ENCODE data around the gene PPARA.

- TF ChIP-seq POLR2AphosphoS5 (IDR thresholded peaks at IDR 0.05; ENCODE audit: low read depth, low read length): no peak
- no peak for TF ChIP-seq TAF1 (IDR thresholded peaks at IDR 0.05; ENCODE audit: borderline replicate concordance, low read depth, low read length)
- no peak for TF ChIP-seq CTCF (IDR thresholded peaks at IDR 0.05)
- TF ChIP-seq MXI1 (IDR thresholded peaks at IDR 0.05; ENCODE audit: low read depth, low read length): no peak
- no peak for TF ChIP-seq GABPA (IDR thresholded peaks at IDR 0.05; ENCODE audit: low read depth)
- TF ChIP-seq SMC3 (IDR thresholded peaks at IDR 0.05; ENCODE audit: low read depth, low read length): no peak
- TF ChIP-seq TEAD4 (IDR thresholded peaks at IDR 0.05; ENCODE audit: borderline replicate concordance, insufficient read depth): no peak
- no peak for TF ChIP-seq EZH2phosphoT487 (IDR thresholded peaks at IDR 0.05; ENCODE audit: borderline replicate concordance, low read depth)
- TF ChIP-seq USF1 (IDR thresholded peaks at IDR 0.05; ENCODE audit: borderline replicate concordance, low read depth): no peak
- no peak for TF ChIP-seq YY1 (IDR thresholded peaks at IDR 0.05; ENCODE audit: low read depth)
- TF ChIP-seq FOSL2 (IDR thresholded peaks at IDR 0.05; ENCODE audit: borderline replicate concordance, low read depth): no peak
- no peak for TF ChIP-seq EP300 (IDR thresholded peaks at IDR 0.05; ENCODE audit: borderline replicate concordance in 1 of 2, low read depth in 1 of 2, low read length in 1 of 2)
Measured at GRCh38 chr22:46153930-46154329, 3.6 kb downstream of the PPARA start.
